GM10266 (cell line): Measurements from ENCODE around the gene MRPL55.

Source experiments
- DNase-seq: peaks from one replicate; pipeline ENCODE4 v3.0.0; 2012; ENCODE audit errors: extremely low spot score
- CTCF ChIP-seq: IDR thresholded peaks from 2 replicates; pipeline ENCODE4 v1.5.1; 2012; ENCODE audit warnings: mild to moderate bottlenecking, low read depth; ENCODE audit not compliant: control insufficient read depth, insufficient read depth; ENCODE audit errors: missing control alignments

The MRPL55 gene

GRCh38 chr1:228131766-228132165 lies 22.7 kb upstream of the MRPL55 start:
- TF ChIP-seq CTCF: no peak
- no peak for DNase-seq

- TF ChIP-seq CTCF: no peak
- no peak for DNase-seq
Observed at GRCh38 chr1:228125185-228125584, 16.1 kb upstream of the MRPL55 start.

GRCh38 chr1:228123505-228123904 lies 14.4 kb upstream of the MRPL55 start:
- no peak for DNase-seq
- no peak for TF ChIP-seq CTCF

- DNase-seq: no peak
- TF ChIP-seq CTCF: no peak
Observed at GRCh38 chr1:228122921-228123441, 13.9 kb upstream of the MRPL55 start.

GRCh38 chr1:228120857-228121489 lies 11.9 kb upstream of the MRPL55 start:
- TF ChIP-seq CTCF: no peak
- no peak for DNase-seq

- TF ChIP-seq CTCF: no peak
- no peak for DNase-seq
Observed at GRCh38 chr1:228120351-228120750, 11.3 kb upstream of the MRPL55 start.

GRCh38 chr1:228118040-228118439 lies 8.9 kb upstream of the MRPL55 start:
- no peak for DNase-seq
- no peak for TF ChIP-seq CTCF
